Fibroblast of lung (primary cell): ENCODE data around the gene CTNS. TPM values are rescaled to one million over a fixed set of nuclear protein-coding genes. Genes with fewer than 3 reads are reported as not detected.

Experiments
- DNase-seq, 2 donors: peaks; one replicate each; pipeline versions ENCODE4 v3.0.0 to v3.0.0-alpha.2; 2010; ENCODE audit warnings: low read depth in 2 of 2
- H2AFZ ChIP-seq: 2 replicates; pipeline ENCODE4 v1.5.1; 2012; ENCODE audit warnings: low read length, control low read depth, inconsistent platforms
- H3K27ac ChIP-seq: 2 replicates; pipeline ENCODE4 v1.5.1; 2011; ENCODE audit warnings: low read length, control low read depth; ENCODE audit not compliant: insufficient read depth
- H3K27me3 ChIP-seq: 2 replicates; pipeline ENCODE4 v1.5.1; 2011; ENCODE audit warnings: mild to moderate bottlenecking, low read length; ENCODE audit not compliant: control insufficient read depth, insufficient read depth
- H3K36me3 ChIP-seq: 2 replicates; pipeline ENCODE4 v1.5.1; 2011; ENCODE audit warnings: low read length; ENCODE audit not compliant: control insufficient read depth, insufficient read depth
- H3K4me1 ChIP-seq: 2 replicates; pipeline ENCODE4 v1.5.1; 2011; ENCODE audit warnings: low read length; ENCODE audit not compliant: control insufficient read depth, insufficient read depth; ENCODE audit errors: extremely low read depth
- H3K4me2 ChIP-seq: 2 replicates; pipeline ENCODE4 v1.5.1; 2011; ENCODE audit warnings: low read length, control low read depth; ENCODE audit not compliant: insufficient read depth; ENCODE audit errors: extremely low read depth
- H3K4me3 ChIP-seq, 4 experiments: fragments of 200-600 bp in 1 of 4; sonication (generic) in 1 of 4; replicated peaks in 1 of 4; 2 replicates each; pipeline ENCODE4 v1.5.1; 2011 to 2016; ENCODE audit warnings: low read length in 4 of 4, low read depth in 3 of 4, mild to moderate bottlenecking in 3 of 4, control low read depth in 2 of 4, inconsistent platforms in 1 of 4, mixed read lengths in 1 of 4; ENCODE audit not compliant: insufficient read depth in 1 of 4; ENCODE audit errors: control extremely low read depth in 1 of 4
- H3K79me2 ChIP-seq: 2 replicates; pipeline ENCODE4 v1.5.1; 2012; ENCODE audit warnings: mild to moderate bottlenecking, low read length, inconsistent platforms; ENCODE audit not compliant: control insufficient read depth, insufficient read depth
- H3K9ac ChIP-seq: 2 replicates; pipeline ENCODE4 v1.5.1; 2011; ENCODE audit warnings: mild to moderate bottlenecking, low read length, control low read depth; ENCODE audit not compliant: insufficient read depth
- H3K9me3 ChIP-seq: 2 replicates; pipeline ENCODE4 v1.5.1; 2012; ENCODE audit warnings: low read depth, low read length; ENCODE audit not compliant: control insufficient read depth, insufficient read depth
- H4K20me1 ChIP-seq: 2 replicates; pipeline ENCODE4 v1.5.1; 2011; ENCODE audit warnings: low read length; ENCODE audit not compliant: control insufficient read depth, insufficient read depth; ENCODE audit errors: extremely low read depth
- EZH2 ChIP-seq: IDR thresholded peaks from 2 replicates; pipeline ENCODE4 v1.5.1; 2012; ENCODE audit warnings: low read length, control low read depth, mild to moderate bottlenecking; ENCODE audit errors: missing control alignments
- polyA plus RNA-seq, 2 donors: library from polyadenylated mRNA; depleted of rRNA in 1 of 2; stranded (reverse) in 1 of 2; unstranded in 1 of 2; fragments of >200 nt; gene quantifications; 2 replicates each; pipeline ENCODE4 v1.2.1, GENCODE V29; 2011 to 2012; ENCODE audit warnings: missing spikeins in 1 of 2
- total RNA-seq: library from RNA; depleted of rRNA; stranded (reverse); fragments of >200 nt; gene quantifications from 2 replicates; pipeline ENCODE4 v1.2.1, GENCODE V29; 2014
- TF ChIP-seq, protein P1 (sequence below), 2 donors: IDR thresholded peaks in 1 of 2; conservative IDR thresholded peaks in 1 of 2; 1 replicate in 1 of 2; 2 replicates in 1 of 2; pipeline ENCODE4 v1.5.1; 2011 to 2012; ENCODE audit warnings: low read length in 2 of 2, control low read depth in 1 of 2, inconsistent platforms in 1 of 2, low read depth in 1 of 2, mild to moderate bottlenecking in 1 of 2

CTNS gene
- total and polyA plus RNA-seq, 2 donors (not counting 1 experiment from before 2014, with no cell fraction given), result 9.6 to 19.2 TPM

DNA sequence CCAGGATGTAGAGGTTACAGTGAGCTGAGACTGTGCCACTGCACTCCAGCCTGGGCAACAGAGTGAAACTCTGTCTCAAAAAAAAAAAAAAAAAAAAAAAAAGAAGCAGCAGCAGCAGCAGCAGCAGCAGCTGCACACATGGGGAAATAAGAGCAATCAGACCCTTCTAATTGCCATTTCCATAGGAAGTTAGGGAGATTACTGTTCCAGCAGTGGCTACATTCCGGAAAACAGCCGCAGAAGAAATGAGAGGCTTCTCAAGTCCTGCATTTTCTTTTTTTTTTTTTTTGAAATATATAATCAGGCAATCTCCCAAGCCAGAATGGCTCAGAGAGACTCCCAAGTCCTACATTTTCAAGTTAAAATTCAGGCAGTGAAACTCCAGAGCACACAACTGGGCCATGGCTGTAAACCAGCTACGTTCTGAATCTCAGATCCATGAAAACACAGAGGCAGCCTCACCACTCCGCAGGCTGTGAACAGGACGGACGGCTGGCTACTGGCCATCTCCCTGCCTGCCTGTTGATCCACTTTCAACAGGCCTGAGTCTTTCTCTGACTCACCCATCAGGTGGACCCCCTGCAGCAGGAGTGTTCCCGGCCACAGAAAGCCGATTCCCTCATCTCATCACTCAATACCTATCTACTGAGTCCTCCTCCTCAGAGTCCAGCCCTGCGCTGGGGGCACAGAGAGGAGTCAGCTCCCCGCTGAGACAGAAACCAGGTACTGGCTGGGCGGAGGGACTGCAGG, 42.3 kb upstream of the CTNS start:
- Histone ChIP-seq H3K9ac (no peak overlapping the region), H3K4me2 (no peak overlapping the region), H3K27me3 (no peaks in the 10 kb centered on the region), H3K79me2 (no peaks in the 10 kb centered on the region), H3K9me3 (no peaks in the 10 kb centered on the region), H3K27ac (no peak overlapping the region), H3K4me3 (no peak overlapping the region), H3K36me3 (no peaks in the 10 kb centered on the region), H2AFZ (no peak overlapping the region), H4K20me1 (no peaks in the 10 kb centered on the region), H3K4me1 (no peaks in the 10 kb centered on the region)
- peak; percentile 55 to 91 for DNase-seq
- TF ChIP-seq EZH2, result no peak
- TF ChIP-seq, protein P1, sequence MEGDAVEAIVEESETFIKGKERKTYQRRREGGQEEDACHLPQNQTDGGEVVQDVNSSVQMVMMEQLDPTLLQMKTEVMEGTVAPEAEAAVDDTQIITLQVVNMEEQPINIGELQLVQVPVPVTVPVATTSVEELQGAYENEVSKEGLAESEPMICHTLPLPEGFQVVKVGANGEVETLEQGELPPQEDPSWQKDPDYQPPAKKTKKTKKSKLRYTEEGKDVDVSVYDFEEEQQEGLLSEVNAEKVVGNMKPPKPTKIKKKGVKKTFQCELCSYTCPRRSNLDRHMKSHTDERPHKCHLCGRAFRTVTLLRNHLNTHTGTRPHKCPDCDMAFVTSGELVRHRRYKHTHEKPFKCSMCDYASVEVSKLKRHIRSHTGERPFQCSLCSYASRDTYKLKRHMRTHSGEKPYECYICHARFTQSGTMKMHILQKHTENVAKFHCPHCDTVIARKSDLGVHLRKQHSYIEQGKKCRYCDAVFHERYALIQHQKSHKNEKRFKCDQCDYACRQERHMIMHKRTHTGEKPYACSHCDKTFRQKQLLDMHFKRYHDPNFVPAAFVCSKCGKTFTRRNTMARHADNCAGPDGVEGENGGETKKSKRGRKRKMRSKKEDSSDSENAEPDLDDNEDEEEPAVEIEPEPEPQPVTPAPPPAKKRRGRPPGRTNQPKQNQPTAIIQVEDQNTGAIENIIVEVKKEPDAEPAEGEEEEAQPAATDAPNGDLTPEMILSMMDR (conservative IDR thresholded peaks at IDR 0.05 in 1 of 2, IDR thresholded peaks at IDR 0.05 in 1 of 2; ENCODE audit: low read depth in 1 of 2, low read length in 2 of 2), result no peak

- H3K4me3 ChIP-seq, result no peak overlapping the region
- no peaks in the 10 kb centered on the region for H4K20me1 ChIP-seq
- H3K27me3 ChIP-seq, result no peaks in the 10 kb centered on the region
- TF ChIP-seq EZH2, result no peak
- TF ChIP-seq, protein P1 (conservative IDR thresholded peaks at IDR 0.05 in 1 of 2, IDR thresholded peaks at IDR 0.05 in 1 of 2; ENCODE audit: low read depth in 1 of 2, low read length in 2 of 2), result no peak
- no peaks in the 10 kb centered on the region for H3K36me3 ChIP-seq
- no peaks in the 10 kb centered on the region for H3K4me1 ChIP-seq
- no peaks in the 10 kb centered on the region for H3K79me2 ChIP-seq
- H3K9ac ChIP-seq, result no peak overlapping the region
- H3K9me3 ChIP-seq, result no peaks in the 10 kb centered on the region
- H3K27ac ChIP-seq, result no peak overlapping the region
- H2AFZ ChIP-seq, result no peak overlapping the region
- peak in 1 of 2 donors; percentile 80 for DNase-seq
- no peak overlapping the region for H3K4me2 ChIP-seq
Measured at GRCh38 chr17:3594976-3595375, 41.6 kb upstream of the CTNS start.

GRCh38 chr17:3596804-3597464, 39.6 kb upstream of the CTNS start:
- Histone ChIP-seq H3K4me2 (no peak overlapping the region), H3K9ac (no peak overlapping the region), H3K9me3 (no peaks in the 10 kb centered on the region), H3K4me1 (no peaks in the 10 kb centered on the region), H3K36me3 (no peaks in the 10 kb centered on the region), H3K27ac (no peak overlapping the region), H4K20me1 (no peaks in the 10 kb centered on the region), H3K4me3 (no peak overlapping the region), H3K79me2 (no peaks in the 10 kb centered on the region), H3K27me3 (no peaks in the 10 kb centered on the region), H2AFZ (no peak overlapping the region)
- DNase-seq, result no peak
- TF ChIP-seq, protein P1 (conservative IDR thresholded peaks at IDR 0.05 in 1 of 2, IDR thresholded peaks at IDR 0.05 in 1 of 2; ENCODE audit: low read depth in 1 of 2, low read length in 2 of 2), result no peak
- TF ChIP-seq EZH2, result no peak
